AG04450 (cell line): ENCODE results near the gene RAB27A. TPM values are rescaled to one million over a fixed set of nuclear protein-coding genes. Genes with fewer than 3 reads are reported as not detected.

Source experiments
- polyA plus RNA-seq: library from polyadenylated mRNA; depleted of rRNA; stranded (reverse); fragments of >200 nt; gene quantifications from 2 replicates; pipeline ENCODE4 v1.2.3, GENCODE V29; 2011; rRNA removed

Gene RAB27A
- polyA plus RNA-seq, 1 experiment: 34.8 TPM

Other genes starting within 250 kb of the RAB27A start
- gene RSL24D1, start 92.9 kb downstream of the RAB27A start, polyA plus RNA-seq: 84.6 and 119 TPM in 2 replicates
- gene PIGBOS1, start 29.3 kb upstream of the RAB27A start, polyA plus RNA-seq: 15.0 and 19.7 TPM in 2 replicates
- gene PIGB, start 29.4 kb upstream of the RAB27A start, polyA plus RNA-seq: 17.5 and 19.6 TPM in 2 replicates
- 32.0 and 43.7 TPM in 2 replicates for gene CCPG1, start 118.5 kb upstream of the RAB27A start, polyA plus RNA-seq
- gene PIERCE2, start 118.7 kb upstream of the RAB27A start, polyA plus RNA-seq: 2.1 and 3.0 TPM in 2 replicates
- gene DNAAF4, start 218.4 kb upstream of the RAB27A start, polyA plus RNA-seq: 0.77 and 1.5 TPM in 2 replicates